Motor neuron (in vitro differentiated cells): Measurements from ENCODE around the gene KIF5A. TPM values are rescaled to one million over a fixed set of nuclear protein-coding genes. Genes with fewer than 3 reads are reported as not detected.
"Not testable (repeated sequence)": the region's sequence is repeated elsewhere in the genome, so short reads cannot be mapped to it uniquely, and the experiment has no call there.

ENCODE experiments used
- ATAC-seq, 8 experiments: fragments of 200-7000 bp; cut with Tn5 transposase; replicated peaks in 6 of 8; 2 replicates each; pipeline ENCODE4 v1.8.0; 2021; ENCODE audit warnings: mild to moderate bottlenecking in 8 of 8, moderate library complexity in 8 of 8
- H3K27ac ChIP-seq, 2 donors: fragments of 250-450 bp; sonication (Bioruptor Pico); 2 replicates each; pipeline ENCODE4 v1.9.0; 2021; ENCODE audit warnings: antibody characterized with exemption in 2 of 2, mild to moderate bottlenecking in 2 of 2, moderate library complexity in 1 of 2
- H3K4me1 ChIP-seq, 2 donors: fragments of 250-450 bp; sonication (Bioruptor Pico); replicated peaks in 1 of 2; 2 replicates each; pipeline ENCODE4 v1.6.1; 2021; ENCODE audit warnings: antibody characterized with exemption in 2 of 2, mild to moderate bottlenecking in 2 of 2, moderate library complexity in 1 of 2
- H3K4me3 ChIP-seq, 5 donors: fragments of 250-450 bp; sonication (Bioruptor Pico); 2 replicates each; pipeline ENCODE4 v1.9.0; 2021; ENCODE audit warnings: antibody characterized with exemption in 5 of 5, mild to moderate bottlenecking in 5 of 5, moderate library complexity in 4 of 5
- WGBS, 10 experiments: fragments of 450-650 bp; shearing (Covaris generic); methylation state at CpG; one replicate each; pipeline ENCODE4 v1.0.0; 2022; 5-methylcytosine and 5-hydroxymethylcytosine counted together
- in situ Hi-C, 9 experiments: fragments of 400-800 bp; cut with MboI; loops; one replicate each; pipeline ENCODE4 v1.15.0; 2021; ENCODE audit warnings: low sequenced_read_pairs in 9 of 9, low pct_unique_long_range_greater_than_20kb in 2 of 9; ENCODE audit not compliant: unreplicated experiment in 9 of 9
- total RNA-seq, 8 experiments: library from RNA; unstranded; fragments of 300-600 nt; gene quantifications; 2 replicates each; pipeline versions ENCODE4 v1.2.3 to v1.2.4, GENCODE V29; 2022

Gene KIF5A
- total RNA-seq, 8 experiments from 2014 or later = 0.91 to 111 (median 60.5) TPM

DNA sequence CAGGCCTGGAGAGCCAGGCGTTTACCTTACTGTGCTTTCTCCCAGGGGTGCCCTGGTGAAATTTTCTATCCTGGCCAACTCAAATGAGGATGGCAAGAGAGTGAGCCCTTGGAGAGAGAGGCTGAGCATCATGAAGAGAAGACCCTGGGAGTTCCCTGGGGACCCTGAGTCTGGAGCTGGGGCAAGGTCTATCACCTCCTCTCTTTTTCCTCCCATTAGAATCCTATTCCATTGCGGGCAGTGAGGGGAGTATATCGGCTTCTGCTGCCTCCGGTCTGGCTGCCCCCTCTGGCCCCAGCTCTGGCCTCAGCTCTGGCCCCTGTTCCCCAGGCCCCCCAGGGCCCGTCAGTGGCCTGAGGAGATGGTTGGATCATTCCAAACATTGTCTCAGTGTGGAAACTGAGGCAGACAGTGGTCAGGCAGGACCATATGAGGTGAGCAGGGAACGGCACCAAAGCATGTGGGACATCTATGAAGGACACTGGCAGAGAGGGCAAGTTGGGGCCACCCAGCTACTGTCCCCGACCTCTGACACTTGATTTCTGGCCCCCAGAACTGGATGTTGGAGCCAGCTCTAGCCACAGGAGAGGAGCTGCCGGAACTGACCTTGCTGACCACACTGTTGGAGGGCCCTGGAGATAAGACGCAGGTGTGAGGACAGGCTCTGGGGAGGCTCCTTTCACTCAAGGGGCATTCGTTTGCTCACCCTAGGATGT lies 63.0 kb downstream of the KIF5A start:
- 80 to 100% (median 100%) methylated on average over 1 to 4 of the region's 10 CpGs; no CpG with 5 or more reads in 5 of the 10 experiments for WGBS, 10 experiments
- Histone ChIP-seq H3K27ac (peak overlapping the region in 1 of 2 donors; percentile 94), H3K4me3 (peak overlapping the region in 2 of 5 donors; percentile 46 to 70), H3K4me1 (peaks cover 22 to 26% of the 10 kb centered on the region in 2 donors)
- in situ Hi-C loops = no loop called here
- ATAC-seq = no peak

DNA sequence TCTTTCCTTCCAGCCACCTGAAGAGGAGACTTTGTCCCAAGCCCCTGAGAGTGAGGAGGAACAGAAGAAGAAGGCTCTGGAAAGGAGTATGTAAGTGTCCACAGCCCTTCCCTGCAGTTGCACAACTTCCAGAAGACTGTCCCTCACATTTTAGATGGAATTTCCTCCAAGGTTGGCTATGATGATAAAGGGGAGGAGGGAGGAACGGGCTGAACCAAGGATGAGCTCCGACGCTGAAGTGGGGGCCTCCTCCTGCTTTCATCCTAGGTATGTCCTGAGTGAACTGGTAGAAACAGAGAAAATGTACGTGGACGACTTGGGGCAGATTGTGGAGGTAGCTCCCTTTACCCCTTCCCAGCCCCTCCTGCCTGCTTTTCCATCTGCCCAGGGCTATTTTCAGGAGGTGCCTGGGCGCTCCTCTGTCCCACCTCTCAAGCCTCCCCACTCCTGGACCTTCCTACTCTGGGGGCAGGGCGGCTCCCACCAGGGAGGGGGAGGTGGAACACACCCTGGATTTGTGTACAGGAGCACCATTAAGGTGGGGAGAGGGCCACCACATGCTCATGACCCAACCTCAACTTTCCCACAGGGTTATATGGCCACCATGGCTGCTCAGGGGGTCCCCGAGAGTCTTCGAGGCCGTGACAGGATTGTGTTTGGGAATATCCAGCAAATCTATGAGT lies 63.7 kb downstream of the KIF5A start:
- H3K27ac ChIP-seq = no peak overlapping the region
- peaks cover 22 to 26% of the 10 kb centered on the region in 2 donors for H3K4me1 ChIP-seq
- ATAC-seq = no peak
- no peak overlapping the region for H3K4me3 ChIP-seq
- 80 to 100% (median 88%) methylated on average over 1 to 7 of the region's 10 CpGs; no CpG with 5 or more reads in 5 of the 10 experiments for WGBS, 10 experiments
- in situ Hi-C loops = no loop called here

DNA sequence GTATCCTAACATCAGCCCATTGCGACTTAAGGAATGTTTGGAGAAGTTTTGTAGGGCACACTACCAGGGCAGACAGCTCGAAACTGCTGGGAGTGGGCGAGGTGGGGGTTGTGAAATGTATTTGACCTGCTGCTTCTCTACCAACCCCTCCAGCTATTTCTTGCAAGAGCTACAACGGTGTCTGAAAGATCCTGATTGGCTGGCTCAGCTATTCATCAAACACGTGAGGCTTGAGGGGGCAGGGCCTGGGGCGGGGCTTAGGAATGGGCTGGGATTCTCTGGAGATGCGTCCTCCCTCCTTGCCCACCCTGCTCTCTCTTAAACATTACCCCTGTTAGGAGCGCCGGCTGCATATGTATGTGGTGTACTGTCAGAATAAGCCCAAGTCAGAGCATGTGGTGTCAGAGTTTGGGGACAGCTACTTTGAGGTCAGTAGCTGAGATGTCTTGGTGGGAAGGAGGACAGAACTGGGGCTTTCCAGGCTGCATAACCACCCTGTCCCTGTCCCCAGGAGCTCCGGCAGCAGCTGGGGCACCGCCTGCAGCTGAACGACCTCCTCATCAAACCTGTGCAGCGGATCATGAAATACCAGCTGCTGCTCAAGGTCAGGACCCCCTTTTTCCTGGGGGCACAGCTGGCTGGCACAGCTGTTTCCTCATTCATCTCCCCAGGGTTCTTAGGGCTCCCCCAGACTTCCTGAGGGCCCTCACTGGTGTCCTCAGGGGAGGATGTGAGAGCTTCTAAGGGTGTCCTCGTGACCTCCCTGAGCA lies 64.5 kb downstream of the KIF5A start:
- in situ Hi-C loops = no loop called here
- H3K4me1 ChIP-seq = peaks cover 22 to 26% of the 10 kb centered on the region in 2 donors
- H3K27ac ChIP-seq = no peak overlapping the region
- no peak overlapping the region for H3K4me3 ChIP-seq
- 0 to 95% (median 60%) methylated on average over 2 to 8 of the region's 14 CpGs; no CpG with 5 or more reads in 3 of the 10 experiments for WGBS, 10 experiments
- peak in 1 of 8 experiments; percentile 6 for ATAC-seq

DNA sequence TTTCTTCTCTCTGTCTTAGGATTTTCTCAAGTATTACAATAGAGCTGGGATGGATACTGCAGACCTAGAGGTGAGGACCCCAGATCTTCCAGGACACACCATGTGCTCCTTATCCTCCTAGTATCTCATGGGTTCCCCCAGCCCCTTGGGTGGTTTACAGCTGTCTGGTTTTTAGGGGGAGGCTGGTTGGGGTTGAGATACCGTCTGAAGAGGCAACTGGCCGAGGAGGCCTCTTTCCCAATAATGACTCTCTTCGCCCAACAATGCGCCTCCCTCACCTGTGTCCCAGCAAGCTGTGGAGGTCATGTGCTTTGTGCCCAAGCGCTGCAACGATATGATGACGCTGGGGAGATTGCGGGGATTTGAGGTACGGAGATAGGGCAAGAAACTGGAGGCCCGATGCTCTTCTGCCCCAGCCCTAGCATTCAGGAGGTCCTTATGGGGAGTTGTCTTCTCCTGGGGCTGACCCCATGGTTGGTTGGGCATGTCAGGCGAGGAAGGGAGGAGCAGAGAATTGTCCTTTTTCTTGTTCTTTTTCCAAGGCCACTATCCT lies 65.2 kb downstream of the KIF5A start:
- ATAC-seq = no peak
- in situ Hi-C loops = no loop called here
- Histone ChIP-seq H3K4me1 (peaks cover 22 to 25% of the 10 kb centered on the region in 2 donors), H3K4me3 (no peak overlapping the region), H3K27ac (no peak overlapping the region)
- WGBS, 10 experiments = 85 to 100% (median 90%) methylated on average over 1 to 7 of the region's 11 CpGs; no CpG with 5 or more reads in 6 of the 10 experiments

DNA sequence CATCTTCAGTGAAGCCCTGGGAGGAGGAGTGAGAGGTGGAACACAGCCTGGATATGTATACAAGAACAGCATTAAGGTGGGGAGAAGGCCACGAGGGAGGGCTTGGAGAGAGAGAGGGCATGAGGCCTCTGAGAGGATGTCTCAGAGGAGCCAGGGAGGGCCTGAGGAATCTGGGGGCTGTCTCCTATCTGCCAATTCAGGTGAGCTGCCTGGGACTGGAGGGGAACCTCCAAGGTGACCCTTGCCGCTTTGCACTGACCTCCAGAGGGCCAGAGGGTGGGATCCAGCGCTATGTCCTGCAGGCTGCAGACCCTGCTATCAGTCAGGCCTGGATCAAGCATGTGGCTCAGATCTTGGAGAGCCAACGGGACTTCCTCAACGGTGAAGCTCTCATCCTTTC lies 65.8 kb downstream of the KIF5A start:
- WGBS, 10 experiments = 58 to 100% (median 96%) methylated on average over 1 to 4 of the region's 5 CpGs; no CpG with 5 or more reads in 6 of the 10 experiments
- in situ Hi-C loops = no loop called here
- Histone ChIP-seq H3K27ac (no peak overlapping the region), H3K4me1 (peaks cover 16 to 19% of the 10 kb centered on the region in 2 donors), H3K4me3 (no peak overlapping the region)
- ATAC-seq = no peak

DNA sequence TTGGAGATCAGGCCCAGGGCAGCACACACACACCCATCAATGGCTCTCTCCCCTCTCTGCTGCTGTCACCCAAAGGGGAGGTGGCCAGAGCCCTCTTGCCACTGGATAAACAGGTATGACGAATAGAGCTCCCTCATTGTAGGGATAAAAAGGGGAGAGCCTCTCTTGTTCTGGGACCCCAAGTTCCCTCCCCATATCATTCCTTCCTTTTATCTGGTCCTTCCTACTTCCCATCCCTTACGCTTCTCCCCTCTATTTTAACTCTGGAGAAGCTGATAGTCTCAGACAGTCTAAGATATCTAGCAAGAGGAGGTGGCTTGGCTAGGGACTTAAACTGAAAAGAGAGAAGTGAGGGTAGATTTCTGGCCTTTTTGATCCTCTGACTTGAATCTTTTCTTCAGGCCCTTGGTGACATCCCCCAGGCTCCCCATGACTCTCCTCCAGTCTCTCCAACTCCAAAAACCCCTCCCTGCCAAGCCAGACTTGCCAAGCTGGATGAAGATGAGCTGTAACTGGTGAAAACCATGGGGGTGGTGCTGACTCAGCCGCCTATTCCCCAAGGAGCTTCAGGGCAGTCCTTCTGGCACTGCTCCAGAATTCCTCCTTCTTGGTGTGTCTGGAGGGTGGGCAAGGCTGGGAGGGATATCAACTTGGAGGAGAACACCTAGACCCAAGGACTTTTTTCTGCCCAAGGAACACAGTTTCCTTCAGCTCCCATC lies 66.7 kb downstream of the KIF5A start:
- peak in 1 of 8 experiments; percentile 7 for ATAC-seq
- in situ Hi-C loops = no loop called here
- Histone ChIP-seq H3K4me1 (peaks cover 12 to 22% of the 10 kb centered on the region in 2 donors), H3K4me3 (no peak overlapping the region), H3K27ac (no peak overlapping the region)
- 58 to 100% (median 96%) methylated on average over 1 to 2 of the region's 3 CpGs; no CpG with 5 or more reads in 4 of the 10 experiments for WGBS, 10 experiments

DNA sequence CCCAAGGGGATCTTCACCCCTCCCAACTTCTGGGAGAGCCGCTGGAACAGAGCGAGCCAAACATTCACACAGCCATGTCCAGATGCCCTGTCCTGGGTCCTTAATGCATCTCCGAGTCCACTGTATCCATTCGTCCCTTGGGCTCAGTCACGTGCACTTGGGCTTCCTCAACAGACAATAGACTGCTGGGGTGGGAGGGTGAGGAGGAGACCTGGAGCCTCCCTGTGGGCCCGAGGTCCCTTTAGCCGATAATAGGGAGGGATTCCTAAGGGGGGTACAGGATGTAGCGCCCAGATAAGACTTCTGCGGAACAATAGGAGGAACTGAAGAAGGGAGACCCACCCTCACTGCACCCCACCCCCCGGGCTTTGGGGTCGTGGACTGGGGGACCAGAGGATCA lies 68.1 kb downstream of the KIF5A start:
- Histone ChIP-seq H3K27ac (no peak overlapping the region), H3K4me3 (no peak overlapping the region), H3K4me1 (peaks cover 0 to 15% of the 10 kb centered on the region in 2 donors)
- 37 to 76% (median 47%) methylated on average over 2 to 5 of the region's 11 CpGs; no CpG with 5 or more reads in 7 of the 10 experiments for WGBS, 10 experiments
- in situ Hi-C loops = no loop called here
- ATAC-seq = no peak

DNA sequence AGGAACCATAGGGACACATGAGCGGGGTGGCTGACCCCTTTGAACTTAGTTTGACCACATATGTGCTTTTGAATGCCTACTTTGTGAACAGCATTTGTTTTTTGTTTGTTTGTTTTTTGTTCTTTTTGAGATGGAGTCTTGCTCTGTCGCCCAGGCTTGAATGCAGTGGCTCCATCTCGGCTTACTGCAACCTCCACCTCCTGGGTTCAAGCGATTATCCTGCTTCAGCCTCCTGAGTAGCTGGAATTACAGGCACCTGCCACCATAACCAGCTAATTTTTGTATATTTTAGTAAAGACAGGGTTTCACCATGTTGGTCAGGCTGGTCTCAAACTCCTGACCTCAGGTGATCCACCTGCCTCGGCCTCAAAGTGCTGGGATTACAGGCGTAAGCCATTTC lies 68.6 kb downstream of the KIF5A start:
- WGBS, 10 experiments = 72 to 100% (median 89%) methylated on average over 1 to 6 of the region's 6 CpGs; no CpG with 5 or more reads in 3 of the 10 experiments
- H3K27ac ChIP-seq, in situ Hi-C loops, ATAC-seq, H3K4me3 ChIP-seq: not testable (repeated sequence)
- H3K4me1 ChIP-seq = peaks cover 0 to 15% of the 10 kb centered on the region in 2 donors

DNA sequence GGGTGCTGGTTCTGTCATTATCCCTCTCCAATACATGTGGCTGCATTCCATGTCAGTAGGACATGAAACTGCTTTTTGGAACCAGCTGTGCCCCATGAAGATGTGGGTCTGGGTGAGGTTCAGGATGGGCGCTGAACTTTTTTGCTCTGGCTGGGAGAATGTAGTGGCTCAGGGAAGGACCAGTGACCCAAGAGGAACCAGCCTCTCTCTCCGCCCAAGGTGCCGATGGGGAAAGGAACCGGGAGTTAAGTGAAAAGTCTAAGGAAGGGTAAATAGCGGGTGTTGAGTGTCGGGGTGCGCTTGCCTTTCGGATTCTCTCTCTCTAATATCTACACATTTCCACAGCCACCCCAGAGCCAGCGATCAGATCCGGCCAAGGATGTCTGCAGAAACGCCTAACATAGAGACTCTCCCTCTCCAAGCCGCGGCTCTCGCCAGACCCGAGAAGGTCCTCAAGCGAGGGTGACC lies 69.2 kb downstream of the KIF5A start:
- in situ Hi-C loops = no loop called here
- whole genome bisulfite sequencing, 10 experiments = 38 to 97% (median 65%) methylated on average over 2 to 16 of the region's 16 CpGs; no CpG with 5 or more reads in 5 of the 10 experiments
- H3K4me1 ChIP-seq = peaks cover 0 to 15% of the 10 kb centered on the region in 2 donors
- no peak overlapping the region for H3K4me3 ChIP-seq
- ATAC-seq = no peak
- no peak overlapping the region for H3K27ac ChIP-seq

DNA sequence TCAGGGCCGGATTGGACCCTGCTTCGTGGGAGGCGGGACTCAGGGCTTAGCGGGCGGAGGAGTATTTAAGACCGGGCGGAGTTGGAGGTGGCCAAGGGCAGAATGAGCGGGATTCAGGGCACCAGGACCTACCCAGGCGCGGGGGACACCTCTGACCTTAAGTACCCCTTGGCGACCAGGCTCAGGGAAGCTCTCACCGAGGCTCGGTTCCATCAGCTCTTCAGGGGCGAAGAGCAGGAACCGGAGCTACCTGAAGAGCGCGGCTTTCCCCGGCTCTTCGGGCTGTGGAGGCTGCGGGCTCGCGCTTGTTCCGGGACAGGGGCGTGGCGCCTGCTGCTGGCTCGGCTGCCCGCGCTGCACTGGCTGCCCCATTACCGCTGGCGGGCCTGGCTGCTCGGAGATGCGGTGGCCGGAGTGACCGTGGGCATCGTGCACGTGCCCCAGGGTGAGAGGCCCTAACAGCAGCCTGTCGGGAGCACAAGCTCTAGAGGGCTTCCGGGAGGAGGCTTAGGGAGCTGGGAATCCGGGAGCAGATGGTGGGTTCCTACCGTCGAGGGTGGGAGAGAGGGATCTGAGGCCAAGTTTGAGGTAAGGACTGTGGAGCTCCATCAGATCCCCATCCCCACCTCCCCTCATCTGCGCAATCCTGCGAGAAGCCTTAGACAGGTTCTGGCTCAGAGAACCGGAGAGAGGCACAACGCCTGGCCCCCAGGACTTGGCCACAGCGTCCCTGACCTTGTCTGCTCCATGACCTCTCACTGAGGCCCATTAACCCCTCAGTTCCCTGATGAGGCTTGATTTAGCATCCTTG lies 69.8 kb downstream of the KIF5A start:
- Histone ChIP-seq H3K4me3 (no peak overlapping the region), H3K4me1 (peaks cover 0 to 15% of the 10 kb centered on the region in 2 donors), H3K27ac (no peak overlapping the region)
- in situ Hi-C loops = no loop called here
- WGBS, 10 experiments = 34 to 74% (median 40%) methylated on average over 3 to 4 of the region's 46 CpGs; no CpG with 5 or more reads in 7 of the 10 experiments
- peak in 3 of 8 experiments; percentile 8 to 25 (median 20) for ATAC-seq

DNA sequence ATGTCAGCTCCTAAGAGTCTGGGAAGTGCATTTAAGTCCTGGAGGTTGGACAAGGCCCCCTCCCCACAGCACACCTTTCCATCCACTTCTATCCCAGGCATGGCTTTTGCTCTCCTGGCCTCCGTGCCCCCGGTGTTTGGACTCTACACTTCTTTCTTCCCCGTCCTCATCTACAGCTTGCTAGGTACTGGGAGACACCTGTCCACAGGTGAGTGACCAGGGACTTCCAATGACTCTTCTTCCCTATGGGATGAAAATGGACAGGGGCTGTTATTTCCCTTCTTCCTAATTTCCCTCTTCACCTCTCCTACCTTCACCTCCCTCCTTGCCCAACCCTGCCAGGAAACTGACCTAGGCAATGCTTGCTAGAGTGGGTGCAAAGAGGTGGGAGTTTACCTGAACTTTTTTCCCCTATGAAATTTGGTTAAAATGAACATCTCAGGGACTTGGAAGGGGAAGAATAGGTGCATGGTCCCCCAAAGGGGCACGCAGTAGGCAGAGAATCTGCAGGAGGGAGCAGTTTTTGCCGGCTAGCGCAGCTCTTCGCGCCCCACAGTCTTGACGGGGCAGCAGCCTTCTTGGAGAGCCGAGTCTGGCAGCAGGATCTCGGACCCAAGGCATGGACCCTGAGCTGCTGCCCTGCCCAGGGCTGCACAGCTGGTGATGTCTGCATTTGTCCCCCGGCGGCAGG lies 70.5 kb downstream of the KIF5A start:
- Histone ChIP-seq H3K4me3 (no peak overlapping the region), H3K27ac (no peak overlapping the region), H3K4me1 (peaks cover 0 to 15% of the 10 kb centered on the region in 2 donors)
- in situ Hi-C loops = no loop called here
- WGBS, 10 experiments = 20 to 80% (median 37%) methylated on average over 1 to 8 of the region's 13 CpGs; no CpG with 5 or more reads in 3 of the 10 experiments
- no peak for ATAC-seq
